GM21825 (cell line): ENCODE results near the gene MARK1.

Source experiments
- ATAC-seq: cut with Tn5 transposase; IDR thresholded peaks from one replicate; pipeline ENCODE4 v1.9.1; 2021; ENCODE audit warnings: mild to moderate bottlenecking, moderate library complexity; ENCODE audit not compliant: unreplicated experiment

The MARK1 gene

DNA sequence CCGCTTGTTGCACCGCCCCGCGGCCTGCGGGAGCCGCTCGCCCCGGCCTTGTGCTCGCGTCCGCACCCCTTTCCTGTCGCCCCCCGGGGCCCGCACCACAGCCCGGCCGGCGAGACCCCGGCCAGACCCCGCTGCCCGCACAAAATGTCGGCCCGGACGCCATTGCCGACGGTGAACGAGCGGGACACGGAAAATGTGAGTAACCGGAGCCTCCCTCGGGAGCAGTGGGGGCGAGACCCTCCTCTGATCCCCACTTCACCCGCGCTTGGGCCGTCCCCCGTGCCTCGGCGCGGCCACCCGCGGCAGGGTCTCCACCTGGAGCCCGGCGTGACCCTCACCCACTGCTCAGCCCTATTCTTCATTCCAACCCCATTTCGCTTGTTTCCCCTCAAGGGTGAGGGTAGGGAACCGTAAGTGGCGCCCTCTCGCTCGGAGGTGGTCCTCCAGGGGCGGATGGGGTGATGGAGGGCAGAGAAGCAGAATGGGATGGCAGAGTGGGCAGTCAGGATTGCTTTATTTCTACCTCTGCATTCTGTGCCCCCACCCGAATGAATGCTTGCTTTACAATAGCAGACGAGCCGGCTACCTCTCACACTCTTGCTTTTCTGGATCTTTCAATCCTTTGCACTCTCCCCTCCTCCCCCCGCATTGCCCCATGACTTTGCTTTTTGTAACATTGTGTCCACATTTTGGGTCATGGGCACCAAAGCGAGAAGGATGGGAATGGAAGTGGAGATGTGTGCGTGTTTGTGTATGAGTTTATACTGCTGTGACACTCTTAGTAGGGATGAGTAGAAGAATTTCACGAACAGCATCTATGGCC, 954 bp downstream of the MARK1 start:
- ATAC-seq, result no peak

DNA sequence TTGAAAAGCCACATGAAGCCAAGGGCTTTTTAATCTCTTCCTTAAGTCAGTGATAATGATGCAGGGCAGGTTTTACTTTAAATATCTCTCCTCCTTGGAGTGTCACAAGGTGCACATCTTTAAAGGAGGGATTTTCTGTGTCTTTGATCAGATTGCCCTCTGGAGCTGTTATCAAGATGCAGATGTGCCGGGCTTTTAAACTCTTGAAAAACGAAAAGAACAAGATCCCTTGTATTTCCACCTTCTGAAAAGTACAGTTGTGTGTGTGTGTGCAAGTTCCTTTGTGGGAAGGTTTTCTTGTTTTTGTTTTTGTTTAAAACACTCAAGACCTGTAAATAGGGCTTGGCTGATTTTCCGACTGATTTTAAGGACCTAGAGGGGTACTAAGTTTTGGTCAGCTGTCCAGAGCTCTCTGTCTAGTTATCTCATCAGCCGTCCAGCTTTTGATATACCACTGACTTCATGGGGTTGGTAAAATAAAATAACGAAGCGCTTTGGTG, 1.6 kb downstream of the MARK1 start:
- ATAC-seq, result no peak

DNA sequence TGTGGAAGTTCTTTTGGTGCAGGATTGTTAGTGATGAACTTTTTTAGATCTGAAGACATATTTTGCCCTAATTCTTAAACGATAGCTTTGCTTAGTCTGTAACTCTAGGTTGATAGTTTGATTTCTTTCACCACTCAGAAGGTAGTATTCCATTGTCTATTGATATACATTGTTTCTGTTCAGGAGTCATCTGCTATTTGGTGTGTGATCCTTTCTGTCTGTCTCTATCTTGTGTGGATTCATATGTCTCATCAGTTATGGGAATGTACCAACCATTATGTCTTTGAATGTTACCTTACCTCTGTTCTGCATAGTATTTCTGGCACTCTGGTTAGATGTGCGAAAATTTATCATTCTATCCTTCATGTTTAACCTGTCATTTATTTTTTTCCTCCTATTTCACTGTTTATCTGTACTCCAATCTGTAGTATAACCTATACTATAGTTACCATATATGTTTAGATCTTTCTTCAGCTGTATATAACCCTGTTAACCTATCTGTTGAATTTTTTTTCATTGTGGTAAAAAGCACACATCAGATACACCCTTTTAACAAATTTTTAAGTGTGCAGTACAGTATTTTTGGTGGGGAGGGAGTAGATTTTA, 5.7 kb downstream of the MARK1 start:
- ATAC-seq, result no peak

DNA sequence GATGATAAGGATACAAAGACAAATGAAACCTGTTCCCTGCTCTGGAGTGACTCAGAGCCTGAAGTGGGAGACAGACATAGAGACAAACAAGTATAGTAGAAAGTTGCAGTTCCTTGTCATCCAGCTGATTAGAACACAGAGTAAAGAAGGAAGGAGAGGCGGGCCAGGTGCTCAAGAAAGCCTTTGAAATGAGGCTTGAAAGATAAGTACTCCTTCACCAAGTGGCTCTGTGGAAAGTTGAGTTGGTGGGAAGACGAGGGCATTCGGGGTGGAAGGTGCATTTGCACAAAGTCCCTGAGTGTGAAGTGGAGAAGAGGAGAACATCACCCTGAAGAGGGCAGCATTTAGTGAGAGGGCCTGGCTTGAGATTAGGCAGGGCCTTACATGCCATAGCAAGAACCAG, 17.0 kb downstream of the MARK1 start:
- ATAC-seq, result no peak

DNA sequence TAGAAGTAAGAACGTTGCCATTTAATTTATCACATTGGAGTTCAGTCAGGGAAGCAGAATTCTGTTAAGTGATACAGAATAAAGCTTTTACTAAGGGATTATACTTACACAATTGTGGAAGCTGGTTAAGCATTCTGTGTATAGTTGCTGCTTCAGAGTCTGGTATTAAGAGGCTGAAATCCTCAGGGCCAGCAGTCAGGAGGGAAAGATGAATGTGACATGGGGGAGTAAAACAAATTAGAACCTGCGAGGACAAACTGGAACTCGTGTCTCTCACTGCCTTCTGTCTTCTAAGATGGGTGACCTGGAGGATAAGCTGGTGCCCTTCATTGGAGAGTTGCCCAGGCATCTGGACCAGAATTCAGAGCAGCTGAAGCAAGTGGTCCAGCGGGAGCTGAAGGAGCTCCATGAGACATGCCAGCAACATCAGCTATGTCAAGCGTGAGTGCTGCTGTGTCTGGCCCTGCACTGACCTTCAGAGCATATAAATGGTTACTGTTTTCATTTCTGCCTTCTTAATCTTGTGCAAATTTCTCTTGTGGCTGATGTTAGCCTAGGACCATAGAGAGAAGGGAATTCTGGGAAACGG, 23.0 kb downstream of the MARK1 start:
- ATAC-seq, result no peak

DNA sequence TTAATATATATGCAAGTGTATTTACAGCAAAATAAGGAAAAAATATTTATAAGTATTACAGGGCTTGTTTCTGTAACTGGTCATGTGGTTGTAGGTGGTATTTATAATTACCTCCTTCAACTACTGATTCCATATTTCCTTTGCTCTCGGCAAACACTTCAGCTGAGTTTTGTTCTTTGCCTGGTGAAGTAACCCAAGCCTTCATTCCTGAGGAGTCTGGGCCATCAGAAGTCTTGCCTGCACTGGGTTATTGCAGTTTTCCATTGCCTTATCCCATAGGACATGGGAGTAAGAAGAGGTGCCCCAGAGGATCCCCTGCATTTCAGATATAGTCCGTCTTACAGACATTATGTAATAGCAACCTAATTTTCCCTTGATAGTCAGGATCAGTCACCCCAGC, 23.8 kb downstream of the MARK1 start:
- no peak for ATAC-seq

DNA sequence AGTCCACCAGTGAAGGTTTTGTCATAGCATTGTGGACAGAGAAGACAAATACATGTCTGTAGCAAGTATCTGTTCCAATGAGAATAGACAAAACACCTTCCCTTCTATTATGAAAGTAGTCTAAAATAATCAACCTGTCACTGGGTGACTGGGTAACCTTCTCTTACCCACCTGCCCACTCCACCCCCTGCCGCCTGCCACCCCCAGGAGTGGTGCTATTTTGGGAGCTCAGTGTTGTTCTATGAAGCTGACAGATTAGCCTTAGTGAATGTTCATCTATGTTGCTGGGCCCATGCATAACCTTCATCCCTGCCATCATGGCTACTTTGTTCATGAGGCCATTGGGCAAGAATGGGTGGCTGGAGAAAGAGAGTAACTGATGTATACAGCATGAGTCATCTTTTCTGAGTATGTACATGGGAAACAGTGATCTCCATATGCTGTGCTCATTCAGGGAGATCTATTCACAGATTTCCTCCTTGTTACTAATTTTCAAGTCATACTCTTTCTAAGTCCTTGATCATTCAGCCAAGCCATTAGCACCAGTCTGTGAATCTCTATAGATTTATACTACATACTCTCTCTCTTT, 24.8 kb downstream of the MARK1 start:
- ATAC-seq, result no peak

DNA sequence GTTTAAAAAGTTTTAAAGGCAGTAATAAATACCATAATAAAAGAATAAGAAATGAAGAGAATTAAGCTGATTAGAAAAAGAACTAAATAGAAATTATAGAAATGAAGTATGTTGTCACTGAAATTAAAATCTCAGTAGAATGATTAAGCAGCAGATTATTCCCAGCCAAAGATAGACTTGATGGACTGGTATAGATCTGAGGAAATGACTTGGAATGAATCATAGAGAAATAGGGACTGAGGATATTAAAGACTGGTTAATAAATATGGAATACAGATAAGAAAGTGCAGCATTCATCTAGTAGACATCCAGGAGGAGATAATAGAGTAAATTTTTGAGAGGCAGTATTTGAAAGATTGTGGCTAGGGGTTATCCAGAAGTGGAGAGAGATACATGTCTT, 28.7 kb downstream of the MARK1 start:
- ATAC-seq, result no peak

DNA sequence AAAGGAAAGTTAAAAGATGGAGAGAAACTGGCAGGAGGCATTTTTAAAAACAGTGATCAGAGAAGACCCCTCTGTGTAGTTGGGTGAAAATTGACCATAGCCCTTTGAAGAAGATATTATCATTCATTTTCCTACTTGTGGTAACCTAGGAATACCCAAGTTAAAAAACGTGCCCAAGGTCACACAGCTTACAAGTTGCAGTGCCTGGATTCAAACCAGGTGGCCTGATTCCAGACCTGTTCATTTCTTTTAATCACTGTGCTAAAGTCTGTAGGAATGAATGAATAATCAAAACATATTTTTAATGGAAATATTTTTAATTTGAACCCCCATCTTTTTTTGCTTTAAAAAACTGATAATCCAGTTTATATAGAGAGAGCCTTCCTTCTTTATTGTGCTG, 35.6 kb downstream of the MARK1 start:
- ATAC-seq, result no peak

DNA sequence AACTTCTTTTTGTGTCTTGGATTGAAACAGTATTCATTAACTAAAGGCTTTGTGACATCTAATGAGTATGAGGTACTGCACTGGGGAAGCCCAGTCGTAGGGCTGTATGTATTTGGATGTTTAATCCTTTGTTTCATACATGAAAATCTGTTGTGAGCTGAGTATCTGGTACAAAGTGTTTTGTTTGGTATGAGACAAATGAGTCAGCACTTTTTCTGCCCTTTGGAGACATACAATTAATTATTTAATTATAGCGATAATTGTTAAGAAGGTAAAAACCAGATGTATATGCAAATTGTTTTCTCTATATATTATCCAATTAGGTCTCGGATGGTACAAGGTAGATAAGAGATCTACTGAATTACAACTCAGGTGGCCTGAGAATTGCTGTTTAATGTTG, 36.3 kb downstream of the MARK1 start:
- ATAC-seq, result no peak

DNA sequence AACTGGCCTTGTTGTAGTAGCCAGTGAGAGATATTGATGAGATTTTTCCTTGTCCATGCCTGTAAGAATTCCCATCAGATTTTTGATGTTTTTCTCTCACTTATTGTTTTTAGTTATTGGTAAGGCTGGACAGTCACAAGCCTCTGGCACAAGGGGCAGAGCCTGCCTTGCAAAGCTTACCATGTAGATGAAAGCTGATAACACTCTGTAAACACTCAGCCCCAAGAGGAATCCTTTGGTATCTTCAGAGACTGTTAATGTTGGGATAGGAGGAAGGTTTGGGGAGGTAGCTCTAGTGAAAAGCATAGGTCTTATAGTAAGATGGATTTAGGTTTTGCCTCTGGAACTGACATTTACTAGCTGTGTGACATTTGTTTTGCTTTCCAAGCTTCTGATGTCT, 37.7 kb downstream of the MARK1 start:
- ATAC-seq, result no peak

DNA sequence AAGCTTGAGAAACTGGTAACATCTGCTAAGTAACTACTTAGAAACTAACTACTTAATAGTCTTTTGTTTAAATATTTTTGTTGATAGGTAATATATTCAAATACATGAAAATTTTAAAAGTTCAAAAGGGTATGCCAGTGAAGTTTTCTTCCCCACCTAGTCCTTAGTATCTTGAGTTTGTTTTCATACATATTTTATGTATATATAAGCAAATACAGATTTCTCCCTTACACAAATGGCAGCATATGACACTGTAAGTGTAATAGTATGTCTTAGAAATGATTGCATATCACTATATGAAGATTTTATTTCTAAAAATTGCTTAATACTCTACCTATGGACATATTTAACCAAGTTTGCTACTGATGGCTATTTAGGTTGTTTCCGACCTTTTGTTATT, 38.9 kb downstream of the MARK1 start:
- no peak for ATAC-seq

DNA sequence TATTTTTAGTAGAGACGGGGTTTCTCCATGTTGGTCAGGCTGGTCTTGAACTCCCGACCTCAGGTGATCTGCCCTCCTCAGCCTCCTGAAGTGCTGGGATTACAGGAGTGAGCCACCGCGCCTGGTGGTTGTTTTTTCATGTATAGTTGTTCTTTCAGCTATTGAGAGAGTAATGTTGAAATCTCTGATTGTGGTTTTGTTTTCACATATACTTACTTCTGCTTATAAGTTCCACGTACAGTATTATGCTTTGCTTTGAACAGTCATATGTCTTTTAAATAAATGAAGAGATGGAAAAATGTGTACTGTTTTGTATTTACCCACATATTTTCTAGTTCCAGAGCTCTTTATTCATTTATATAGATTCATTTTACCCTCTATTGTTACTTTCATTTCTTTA, 44.5 kb downstream of the MARK1 start:
- no peak for ATAC-seq

DNA sequence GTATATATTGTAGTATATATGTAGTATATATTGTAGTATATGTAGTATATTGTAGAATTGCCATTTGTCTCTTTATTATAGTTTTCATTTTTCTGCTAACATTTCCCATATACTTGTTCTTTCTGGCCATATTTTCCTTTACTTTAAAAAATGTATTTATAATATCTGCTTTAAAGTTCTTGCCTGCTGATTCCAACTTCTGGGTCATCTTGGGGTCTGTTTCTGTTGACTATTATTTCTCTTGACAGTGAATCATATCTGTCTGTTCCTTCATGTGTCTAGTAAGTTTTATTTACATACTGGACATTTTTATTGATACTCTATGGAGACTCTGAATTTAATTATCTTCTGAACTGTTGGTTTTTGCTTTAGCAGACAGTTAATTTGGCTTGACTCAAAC, 45.9 kb downstream of the MARK1 start:
- no peak for ATAC-seq

DNA sequence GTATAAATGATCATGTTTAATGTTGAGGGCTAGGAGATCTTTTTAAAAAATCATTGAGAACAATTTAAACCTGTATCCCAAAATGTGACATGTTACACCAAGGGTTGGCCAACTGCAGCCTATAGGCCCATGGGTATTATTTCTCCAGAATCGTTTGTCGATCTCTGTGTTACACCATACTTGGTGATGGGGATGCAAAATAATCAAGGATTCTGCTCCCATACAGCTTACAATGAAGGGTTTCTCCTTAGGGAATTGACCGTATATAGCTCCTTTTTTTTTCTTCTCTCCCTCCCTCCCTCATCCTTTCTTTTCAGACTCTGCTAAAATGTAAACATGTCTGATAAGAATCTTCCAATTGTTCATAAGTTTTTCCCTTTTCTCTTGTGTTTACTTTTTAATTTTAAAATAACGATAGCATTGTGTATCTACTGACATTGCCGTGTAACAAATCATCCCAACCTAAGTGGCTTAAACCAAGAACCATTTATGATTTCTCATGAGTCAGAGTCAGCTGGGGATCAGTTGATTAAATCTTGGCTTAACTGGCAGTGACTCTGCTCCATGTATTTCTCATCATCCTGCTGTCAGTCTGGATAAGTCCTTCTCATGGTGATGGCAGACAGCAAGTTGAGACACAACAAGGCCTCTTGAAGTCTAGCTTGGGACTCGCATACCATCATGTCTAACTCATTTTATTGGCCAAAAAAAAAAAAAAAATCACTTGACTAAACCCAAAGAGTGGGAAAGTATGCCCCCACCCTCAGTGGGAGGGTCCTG, 48.0 kb downstream of the MARK1 start:
- ATAC-seq, result no peak

DNA sequence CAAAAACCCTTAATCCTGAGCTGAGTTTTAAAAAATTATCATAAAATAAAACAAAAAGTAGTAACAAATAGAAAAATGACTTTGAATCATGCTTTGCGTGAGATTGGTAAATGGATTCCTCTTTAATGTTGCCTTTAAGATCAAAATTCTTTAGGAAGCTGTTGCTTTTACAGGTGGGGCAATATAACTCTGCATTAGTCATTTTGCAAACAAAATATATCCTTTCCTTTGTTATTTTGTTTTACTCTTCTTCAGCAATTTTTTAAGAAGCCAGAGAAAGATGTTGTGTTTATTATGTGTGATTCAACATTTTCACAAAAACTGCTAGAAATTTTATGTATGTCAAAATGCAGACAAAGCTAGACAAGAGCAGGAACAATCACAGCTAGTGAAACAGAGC, 50.0 kb downstream of the MARK1 start:
- no peak for ATAC-seq

DNA sequence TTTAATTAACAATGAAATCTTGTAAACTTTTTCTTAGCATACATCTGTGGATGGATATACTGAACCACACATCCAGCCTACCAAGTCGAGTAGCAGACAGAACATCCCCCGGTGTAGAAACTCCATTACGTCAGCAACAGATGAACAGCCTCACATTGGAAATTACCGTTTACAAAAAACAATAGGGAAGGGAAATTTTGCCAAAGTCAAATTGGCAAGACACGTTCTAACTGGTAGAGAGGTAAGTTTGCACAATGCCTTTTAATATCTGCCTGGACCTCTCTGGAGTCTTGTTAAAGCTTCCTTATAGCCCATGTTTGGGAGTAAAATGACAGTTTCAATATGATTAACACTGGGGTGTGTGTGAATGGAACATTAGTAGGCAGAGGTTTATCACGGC, 51.4 kb downstream of the MARK1 start:
- no peak for ATAC-seq

DNA sequence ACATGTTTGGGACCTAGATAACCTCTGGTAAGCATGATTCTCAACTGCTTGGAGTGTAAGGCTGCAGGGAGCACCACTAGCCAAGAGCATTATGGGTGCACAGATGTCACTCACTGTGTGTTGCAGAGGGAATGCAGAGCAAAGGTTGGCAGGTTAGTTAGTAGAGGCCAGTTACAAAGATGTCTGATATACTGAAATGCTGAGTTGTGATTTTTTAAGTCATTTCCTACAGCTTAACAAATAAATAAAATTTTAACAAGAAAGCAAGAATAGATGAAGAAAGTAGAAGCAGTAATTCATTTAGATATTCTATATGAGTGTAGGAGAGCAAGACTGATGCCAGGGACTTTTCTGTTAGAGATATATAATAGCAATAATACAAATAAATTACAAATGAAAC, 64.8 kb downstream of the MARK1 start:
- no peak for ATAC-seq

DNA sequence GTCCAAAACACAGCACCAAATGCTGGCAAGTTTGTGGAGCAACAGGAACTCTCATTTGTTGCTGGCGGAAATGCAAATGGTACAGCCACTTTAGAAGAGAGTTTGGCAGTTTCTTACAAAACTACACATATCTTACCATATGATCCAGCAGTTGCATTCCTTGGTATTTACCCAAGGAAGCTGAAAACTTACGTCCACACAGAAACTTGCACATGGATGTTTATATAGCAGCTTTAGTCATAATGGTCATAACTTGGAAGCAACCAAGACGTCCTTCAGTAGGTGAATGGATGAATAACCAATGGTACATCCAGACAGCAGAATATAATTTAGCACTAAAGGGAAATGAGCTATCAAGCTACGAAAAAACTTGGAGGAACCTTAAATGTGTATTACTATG, 66.4 kb downstream of the MARK1 start:
- ATAC-seq, result no peak

DNA sequence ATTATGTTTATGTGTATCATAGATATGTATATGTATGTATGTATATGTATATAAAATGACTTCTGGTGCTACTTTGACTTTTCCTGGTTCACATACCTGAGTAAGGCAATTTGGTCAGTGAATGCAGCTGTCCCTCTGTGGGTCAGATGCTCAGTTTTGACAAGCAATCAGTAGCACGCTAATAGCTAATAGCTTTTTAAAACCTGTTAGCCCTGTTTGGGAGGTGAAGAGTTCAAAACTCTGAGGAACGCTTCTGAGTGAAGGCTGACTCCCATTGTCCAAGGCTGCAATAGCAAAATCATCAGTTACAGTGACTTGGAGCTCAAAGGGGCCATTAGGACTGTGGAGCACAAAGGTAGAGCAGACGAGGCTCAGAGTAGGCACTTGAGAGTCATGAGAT, 67.2 kb downstream of the MARK1 start:
- ATAC-seq, result no peak

DNA sequence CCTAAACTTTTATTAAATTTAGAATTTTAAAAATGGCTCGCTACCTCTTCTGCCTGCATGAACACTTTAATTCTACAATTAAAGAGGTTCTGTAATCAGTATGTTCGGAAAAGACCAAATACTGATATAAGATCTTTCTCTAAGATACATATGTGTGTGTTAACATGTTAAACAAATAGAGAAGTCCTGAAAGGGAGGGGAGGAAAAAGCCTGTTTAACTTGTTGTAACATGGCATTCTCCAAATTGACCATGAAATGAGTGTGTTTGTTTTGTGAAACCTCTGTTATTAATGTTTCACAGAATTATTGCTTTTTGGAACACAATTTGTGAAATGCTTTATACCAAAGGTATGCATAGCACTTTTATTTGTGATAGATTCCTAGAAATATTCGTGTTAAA, 77.0 kb downstream of the MARK1 start:
- ATAC-seq, result no peak
